Neuron (in vitro differentiated cells): Measurements from ENCODE around the gene SORBS1.

Experiments used
- H2AFZ ChIP-seq: one replicate; pipeline ENCODE4 v1.6.1; 2013; ENCODE audit warnings: low read depth, mild to moderate bottlenecking, inconsistent platforms, low read length, moderate library complexity
- H3K27me3 ChIP-seq: one replicate; pipeline ENCODE4 v1.6.1; 2013; ENCODE audit warnings: low read length; ENCODE audit not compliant: insufficient read depth
- H3K36me3 ChIP-seq: one replicate; pipeline ENCODE4 v1.6.1; 2013; ENCODE audit warnings: low read length; ENCODE audit not compliant: insufficient read depth
- H3K4me1 ChIP-seq: one replicate; pipeline ENCODE4 v1.6.1; 2013; ENCODE audit warnings: low read length; ENCODE audit not compliant: insufficient read depth
- H3K4me3 ChIP-seq: 2 replicates; pipeline ENCODE4 v1.5.1; 2013; ENCODE audit warnings: mild to moderate bottlenecking, low read length, moderate library complexity
- H3K9me3 ChIP-seq: one replicate; pipeline ENCODE4 v1.6.1; 2013; ENCODE audit warnings: low read length

SORBS1 gene

GRCh38 chr10:95305606-95306317 is 255.4 kb downstream of the SORBS1 start:
- Histone ChIP-seq H3K4me1 (no peaks in the 10 kb centered on the region), H3K4me3 (no peak overlapping the region), H2AFZ (no peak overlapping the region), H3K27me3 (no peaks in the 10 kb centered on the region), H3K36me3 (no peaks in the 10 kb centered on the region), H3K9me3 (no peaks in the 10 kb centered on the region)

- H3K4me1 ChIP-seq, result no peaks in the 10 kb centered on the region
- no peaks in the 10 kb centered on the region for H3K36me3 ChIP-seq
- no peak overlapping the region for H2AFZ ChIP-seq
- H3K27me3 ChIP-seq, result no peaks in the 10 kb centered on the region
- H3K4me3 ChIP-seq, result no peak overlapping the region
- no peaks in the 10 kb centered on the region for H3K9me3 ChIP-seq
These were observed 256.2 kb downstream of the SORBS1 start for GRCh38 chr10:95304976-95305375.

- H3K36me3 ChIP-seq, result no peaks in the 10 kb centered on the region
- no peak overlapping the region for H2AFZ ChIP-seq
- H3K4me3 ChIP-seq, result no peak overlapping the region
- no peaks in the 10 kb centered on the region for H3K9me3 ChIP-seq
- no peaks in the 10 kb centered on the region for H3K27me3 ChIP-seq
- H3K4me1 ChIP-seq, result no peaks in the 10 kb centered on the region
These were observed 256.7 kb downstream of the SORBS1 start for GRCh38 chr10:95304463-95304862.

GRCh38 chr10:95303950-95304349 is 257.2 kb downstream of the SORBS1 start:
- Histone ChIP-seq H2AFZ (no peak overlapping the region), H3K4me3 (no peak overlapping the region), H3K36me3 (no peaks in the 10 kb centered on the region), H3K4me1 (no peaks in the 10 kb centered on the region), H3K27me3 (no peaks in the 10 kb centered on the region), H3K9me3 (no peaks in the 10 kb centered on the region)

GRCh38 chr10:95303535-95303934 is 257.6 kb downstream of the SORBS1 start:
- Histone ChIP-seq H3K4me1 (no peaks in the 10 kb centered on the region), H3K27me3 (no peaks in the 10 kb centered on the region), H3K4me3 (no peak overlapping the region), H2AFZ (no peak overlapping the region), H3K36me3 (no peaks in the 10 kb centered on the region), H3K9me3 (no peaks in the 10 kb centered on the region)

DNA sequence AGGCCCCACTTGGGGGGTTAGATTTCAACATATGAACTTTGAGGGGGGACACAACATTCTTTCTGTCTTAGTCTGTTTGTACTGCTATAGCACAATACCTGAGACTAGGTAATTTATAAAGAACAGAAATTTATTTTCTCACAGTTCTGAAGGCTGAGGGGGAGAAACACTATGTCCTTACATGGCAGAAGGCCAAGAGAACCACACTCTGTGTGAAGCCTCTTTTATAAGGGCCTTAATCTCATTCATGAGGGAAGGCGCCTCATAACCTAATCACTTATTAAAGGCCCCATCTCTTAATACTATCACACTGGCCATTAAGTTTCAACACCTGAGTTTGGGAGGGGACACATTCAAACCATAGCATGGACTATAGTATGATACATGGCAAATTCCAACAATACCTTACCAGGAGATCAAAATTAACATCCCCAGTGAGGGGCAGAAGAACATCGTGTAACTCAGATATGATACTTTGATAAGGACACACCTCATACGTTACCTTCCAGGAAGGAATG is 261.1 kb downstream of the SORBS1 start:
- Histone ChIP-seq H3K27me3 (peaks cover 5% of the 10 kb centered on the region), H3K36me3 (no peaks in the 10 kb centered on the region), H3K9me3 (no peaks in the 10 kb centered on the region), H2AFZ (no peak overlapping the region), H3K4me3 (no peak overlapping the region), H3K4me1 (no peaks in the 10 kb centered on the region)

GRCh38 chr10:95297402-95297801 is 263.8 kb downstream of the SORBS1 start:
- Histone ChIP-seq H2AFZ (no peak overlapping the region), H3K36me3 (no peaks in the 10 kb centered on the region), H3K27me3 (peaks cover 10% of the 10 kb centered on the region), H3K4me1 (no peaks in the 10 kb centered on the region), H3K4me3 (no peak overlapping the region), H3K9me3 (no peaks in the 10 kb centered on the region)

- Histone ChIP-seq H3K4me3 (no peak overlapping the region), H3K4me1 (no peaks in the 10 kb centered on the region), H2AFZ (no peak overlapping the region), H3K36me3 (no peaks in the 10 kb centered on the region), H3K9me3 (no peaks in the 10 kb centered on the region), H3K27me3 (peaks cover 14% of the 10 kb centered on the region)
These were observed 264.4 kb downstream of the SORBS1 start for GRCh38 chr10:95296764-95297163.

DNA sequence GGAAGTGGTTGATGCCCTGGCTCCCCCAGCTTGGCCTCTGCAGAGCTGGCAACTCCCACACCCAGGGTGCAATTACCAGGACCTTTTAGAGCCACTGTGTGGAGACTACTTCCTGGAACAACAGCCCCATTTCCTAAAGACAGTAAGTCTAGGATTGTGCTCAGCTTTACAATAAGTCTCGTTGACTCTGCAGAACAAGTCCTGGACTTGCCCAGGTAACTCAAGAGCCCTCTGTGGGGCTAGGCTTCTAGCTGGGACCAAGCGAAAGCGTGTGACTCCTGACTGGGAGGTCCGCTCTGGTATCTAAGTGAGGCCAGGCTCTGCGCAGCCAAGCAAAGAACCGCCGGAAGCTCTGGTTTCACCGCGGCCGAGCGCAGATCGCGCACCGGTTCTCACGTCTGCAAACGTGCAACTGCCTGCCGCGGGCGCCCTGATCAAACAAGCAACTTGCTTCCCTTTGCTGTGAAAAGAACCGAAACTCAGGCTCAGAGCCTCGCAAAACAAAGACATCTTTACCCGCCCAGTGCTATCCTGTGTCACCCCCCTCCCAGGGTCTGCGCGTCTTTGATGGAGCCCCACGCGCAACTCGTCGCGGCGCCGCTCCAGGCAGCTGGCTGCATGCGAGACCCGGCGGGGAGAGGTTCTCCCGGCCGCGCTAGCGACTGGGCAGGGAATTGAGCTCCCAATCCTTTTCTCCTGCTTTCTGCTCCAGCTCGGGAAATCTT is 266.0 kb downstream of the SORBS1 start:
- H3K9me3 ChIP-seq, result no peaks in the 10 kb centered on the region
- no peak overlapping the region for H2AFZ ChIP-seq
- peaks cover 3% of the 10 kb centered on the region for H3K4me1 ChIP-seq
- no peaks in the 10 kb centered on the region for H3K36me3 ChIP-seq
- H3K4me3 ChIP-seq, result no peak overlapping the region
- peaks cover 27% of the 10 kb centered on the region for H3K27me3 ChIP-seq

DNA sequence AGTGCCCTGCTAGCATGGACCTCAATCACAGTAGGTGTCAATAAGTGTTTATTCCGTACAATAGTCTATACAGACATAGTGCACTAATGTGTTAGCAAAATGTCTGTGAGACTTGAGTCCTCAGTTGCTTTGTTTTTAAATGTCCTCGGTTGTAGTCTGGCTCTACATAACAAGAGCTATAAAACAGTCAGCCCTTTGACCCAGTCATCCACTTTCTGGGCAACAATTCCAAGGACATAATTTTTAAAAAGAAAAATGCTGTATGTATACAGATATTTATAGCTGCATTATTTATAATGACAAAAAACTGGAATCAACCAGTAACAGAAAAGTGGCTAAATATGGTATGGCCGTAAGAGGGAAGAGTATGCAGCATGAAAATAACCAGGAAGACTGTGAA is 267.5 kb downstream of the SORBS1 start:
- H3K27me3 ChIP-seq, result peaks cover 42% of the 10 kb centered on the region
- H3K9me3 ChIP-seq, result peaks cover 2% of the 10 kb centered on the region
- no peaks in the 10 kb centered on the region for H3K36me3 ChIP-seq
- H3K4me3 ChIP-seq, result no peak overlapping the region
- no peak overlapping the region for H2AFZ ChIP-seq
- peaks cover 3% of the 10 kb centered on the region for H3K4me1 ChIP-seq

- H3K27me3 ChIP-seq, result peaks cover 51% of the 10 kb centered on the region
- peaks cover 3% of the 10 kb centered on the region for H3K4me1 ChIP-seq
- peaks cover 2% of the 10 kb centered on the region for H3K9me3 ChIP-seq
- H3K36me3 ChIP-seq, result no peaks in the 10 kb centered on the region
- H3K4me3 ChIP-seq, result peak overlapping the region; percentile 17
- no peak overlapping the region for H2AFZ ChIP-seq
These were observed 269.7 kb downstream of the SORBS1 start for GRCh38 chr10:95291365-95292039.

GRCh38 chr10:95290461-95291364 is 270.5 kb downstream of the SORBS1 start, which contains the start of gene PDLIM1:
TSS of gene PDLIM1 (minus strand) at chr10:95291003. CDS start at chr10:95290915, 88 bp downstream.
- peaks cover 3% of the 10 kb centered on the region for H3K4me1 ChIP-seq
- no peaks in the 10 kb centered on the region for H3K36me3 ChIP-seq
- H2AFZ ChIP-seq, result peak within 1 kb of the TSS; percentile 94
- H3K27me3 ChIP-seq, result peaks cover 52% of the 10 kb centered on the region
- peak within 1 kb of the TSS; percentile 52 for H3K4me3 ChIP-seq
- peaks cover 2% of the 10 kb centered on the region for H3K9me3 ChIP-seq
